ENCODE data around the gene CAPN5. TPM values are rescaled to one million over a fixed set of nuclear protein-coding genes. Genes with fewer than 3 reads are reported as not detected.

CAPN5 gene
- total and polyA plus RNA-seq, 10 of the 15 experiments (the other 5 are each of a cell fraction or from before 2014, with no cell fraction given): 0.02 to 0.33 (median 0.07) TPM; not detected in 3

DNA sequence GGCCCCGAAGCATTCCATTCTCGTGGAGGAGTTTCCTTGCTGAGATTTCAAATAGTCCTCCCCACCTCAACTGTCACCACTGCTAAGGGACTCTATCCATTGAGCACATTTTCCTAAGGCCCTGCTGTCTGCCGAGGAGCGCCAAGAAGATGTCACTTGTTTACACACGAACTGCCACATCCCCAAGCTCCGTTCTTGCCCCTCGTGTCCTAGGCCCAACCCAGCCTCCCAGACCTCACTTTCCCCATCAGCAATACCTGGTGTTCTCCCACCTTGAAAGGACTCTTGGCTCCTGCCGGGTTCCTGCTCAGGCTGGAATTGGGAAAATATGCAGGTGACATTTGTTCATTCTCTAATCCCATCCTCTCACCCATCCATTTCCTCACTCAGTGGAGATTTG is 57.3 kb downstream of the CAPN5 start (continued):
- TF ChIP-seq, protein P1, sequence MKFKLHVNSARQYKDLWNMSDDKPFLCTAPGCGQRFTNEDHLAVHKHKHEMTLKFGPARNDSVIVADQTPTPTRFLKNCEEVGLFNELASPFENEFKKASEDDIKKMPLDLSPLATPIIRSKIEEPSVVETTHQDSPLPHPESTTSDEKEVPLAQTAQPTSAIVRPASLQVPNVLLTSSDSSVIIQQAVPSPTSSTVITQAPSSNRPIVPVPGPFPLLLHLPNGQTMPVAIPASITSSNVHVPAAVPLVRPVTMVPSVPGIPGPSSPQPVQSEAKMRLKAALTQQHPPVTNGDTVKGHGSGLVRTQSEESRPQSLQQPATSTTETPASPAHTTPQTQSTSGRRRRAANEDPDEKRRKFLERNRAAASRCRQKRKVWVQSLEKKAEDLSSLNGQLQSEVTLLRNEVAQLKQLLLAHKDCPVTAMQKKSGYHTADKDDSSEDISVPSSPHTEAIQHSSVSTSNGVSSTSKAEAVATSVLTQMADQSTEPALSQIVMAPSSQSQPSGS (IDR thresholded peaks at IDR 0.05; ENCODE audit: low read length): no peak
- no peak for TF ChIP-seq KAT2A (conservative IDR thresholded peaks at IDR 0.05; ENCODE audit: control insufficient read depth, low read depth, low read length)
- TF ChIP-seq RAD51 (IDR thresholded peaks at IDR 0.05): no peak

DNA sequence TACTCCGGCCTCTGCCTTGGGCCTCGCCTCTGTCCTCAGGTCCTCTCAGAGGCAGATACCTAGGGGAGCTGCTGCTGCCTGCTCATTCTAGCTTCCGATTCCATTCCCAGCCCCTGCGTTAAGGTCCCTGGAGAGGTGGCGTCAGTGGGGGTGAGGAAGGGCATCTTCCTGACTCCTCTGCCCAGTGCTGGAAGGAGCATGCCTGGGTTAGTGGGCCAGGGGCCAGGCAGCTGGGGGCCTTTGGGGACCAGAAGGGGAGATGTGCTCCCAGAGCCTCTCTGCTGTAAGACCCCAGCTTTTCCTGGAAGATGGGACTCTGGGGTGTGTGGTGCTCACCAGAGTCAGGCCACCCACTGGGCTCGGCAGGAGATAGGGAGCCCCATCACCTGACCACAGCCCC is 57.7 kb downstream of the CAPN5 start:
- in situ Hi-C loops (cut with MboI) (no loop called here), intact Hi-C loops (cut with micrococcal nuclease; ENCODE audit: unreplicated experiment) (no loop called here)
- H3K4me3 ChIP-seq: no peak overlapping the region
- H2AFZ ChIP-seq (ENCODE audit: control insufficient read depth, low read depth, low read length): no peak overlapping the region
- SMC1A ChIA-PET (ENCODE audit: uncharacterized antibody, unreplicated experiment): no interaction called here
- CTCF ChIA-PET: interaction anchor here (0.9 kb wide), 1 partner anchor 424 kb away, joined by 3 read pairs; no protein-coding TSS in a partner anchor
- H3K27ac ChIP-seq (ENCODE audit: control insufficient read depth, insufficient read depth): no peak overlapping the region
- H3K79me2 ChIP-seq (ENCODE audit: control insufficient read depth, insufficient read depth, low read length): no peaks in the 10 kb centered on the region
- peaks cover 0 to 3% of the 10 kb centered on the region in 2 experiments; a peak in 2 of 4 replicates for H3K27me3 ChIP-seq (replicated peaks in 1 of 2; ENCODE audit: control insufficient read depth in 2 of 2, insufficient read depth in 2 of 2, low read length in 1 of 2)
- TF ChIP-seq CHD4 (IDR thresholded peaks at IDR 0.05) (no peak), RCOR1 (conservative IDR thresholded peaks at IDR 0.05; ENCODE audit: low read depth, low read length) (no peak), MYC (IDR thresholded peaks at IDR 0.05; ENCODE audit: insufficient read depth, insufficient read length, insufficient replicate concordance, low read length, severe bottlenecking) (no peak), JUNB (IDR thresholded peaks at IDR 0.05) (no peak), HDAC6 (IDR thresholded peaks at IDR 0.05; ENCODE audit: unreplicated experiment) (no peak), BCL11A (IDR thresholded peaks at IDR 0.05; ENCODE audit: low read depth, low read length) (no peak), MXI1 (IDR thresholded peaks at IDR 0.05; ENCODE audit: low read depth, low read length) (no peak)
- no peaks in the 10 kb centered on the region for H3K9me3 ChIP-seq (replicated peaks; ENCODE audit: control insufficient read depth, insufficient read depth, low read length)
- H4K20me1 ChIP-seq (ENCODE audit: control insufficient read depth, insufficient read depth): no peaks in the 10 kb centered on the region
- H3K36me3 ChIP-seq (ENCODE audit: control insufficient read depth in 2 of 2, insufficient read depth in 2 of 2, low read length in 1 of 2): no peaks in the 10 kb centered on the region
- no peak overlapping the region for H3K9ac ChIP-seq (ENCODE audit: control insufficient read depth, insufficient read depth, low read length)
- RAD21 ChIA-PET (ENCODE audit: unreplicated experiment): interaction anchor here (0.6 kb wide), 1 partner anchor 252 kb away, joined by 3 read pairs; no protein-coding TSS in a partner anchor
- POLR2A ChIA-PET: no interaction called here
- DNase-seq (ENCODE audit: low read depth, low spot score): no peak
- no peak for FAIRE-seq
- H3K4me1 ChIP-seq (ENCODE audit: control insufficient read depth, insufficient read depth, low read length): 0 out of 2 replicates have a peak, but pooled peaks cover 3% of the 10 kb centered on the region
- WGBS (ENCODE audit: insufficient coverage, insufficient replicate concordance, low lambda C conversion rate, missing lambda C conversion rate): 24% methylated on average over 6 of the region's 6 CpGs
- no TSS peak for BruUV-seq (replicated peaks)
- no peak overlapping the region for H3K4me2 ChIP-seq (ENCODE audit: control insufficient read depth, insufficient read depth)
- ATAC-seq: no peak
